ENCODE measurements around the gene FAM163B.

Gene FAM163B

DNA sequence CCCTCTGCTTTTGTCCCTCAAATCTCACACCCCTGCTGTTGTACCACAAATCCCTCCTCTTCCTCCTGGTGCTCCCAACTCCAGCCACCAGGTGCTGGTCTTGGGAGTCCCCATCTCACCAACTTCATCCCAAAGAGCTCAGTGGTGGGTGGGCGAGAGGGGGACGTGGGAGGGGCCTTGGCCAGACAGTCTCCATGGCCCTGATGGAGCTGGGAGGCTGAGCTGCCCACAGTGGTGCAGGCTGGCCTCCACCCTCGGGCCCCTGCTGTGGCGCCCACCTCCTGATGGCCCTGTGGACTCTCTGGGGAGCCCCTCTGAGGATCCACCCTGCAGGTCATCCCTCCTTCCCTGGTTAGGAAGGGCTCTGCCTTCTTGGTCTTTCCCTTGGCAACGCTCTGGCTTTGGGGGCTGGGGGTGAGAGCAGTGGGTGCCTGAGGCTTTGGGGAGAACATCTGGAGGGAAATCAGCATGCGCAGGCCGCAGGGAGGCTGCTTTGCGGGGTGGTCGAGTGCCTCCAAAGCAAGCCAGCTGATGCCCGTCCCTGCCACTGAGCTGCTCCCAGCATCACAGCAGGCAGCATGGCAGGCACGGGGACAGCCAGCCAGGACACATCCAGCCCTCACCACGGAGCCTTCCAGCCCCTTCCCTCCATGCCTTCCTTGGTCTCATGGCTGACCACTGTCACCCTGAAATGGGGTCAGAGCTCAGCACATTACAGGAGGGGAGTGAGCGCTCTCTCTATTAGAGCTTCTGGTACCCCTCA, 7.6 kb upstream of the FAM163B start:
- DNase-seq (ENCODE audit: low read depth in 1 of 2, low spot score in 1 of 2): no peak

GRCh38 chr9:133615606-133616188, 6.5 kb upstream of the FAM163B start:
- DNase-seq (ENCODE audit: low read depth in 1 of 2, low spot score in 1 of 2): no peak

DNA sequence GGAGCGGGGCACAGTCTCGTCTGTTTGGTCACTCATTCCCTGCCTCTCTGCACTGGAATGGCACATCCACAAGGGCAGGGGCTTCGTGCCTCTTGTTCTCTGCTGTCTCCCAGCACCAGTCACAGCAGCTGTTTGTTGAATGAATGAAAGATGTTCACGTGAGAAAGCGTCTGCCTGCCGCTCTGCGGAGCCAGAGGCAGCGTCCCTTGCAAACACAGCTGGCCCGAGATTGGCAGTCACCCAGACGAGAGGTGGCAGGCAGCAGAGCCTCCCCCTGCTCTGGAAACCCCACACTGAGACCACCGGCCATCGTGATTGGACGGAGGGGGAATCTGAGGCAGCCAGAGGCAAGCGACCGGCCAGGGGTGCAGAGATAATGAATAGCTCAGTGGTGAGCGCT, 6.0 kb upstream of the FAM163B start:
- no peak for DNase-seq (ENCODE audit: low read depth in 1 of 2, low spot score in 1 of 2)

GRCh38 chr9:133614678-133615077, 5.5 kb upstream of the FAM163B start:
- DNase-seq (ENCODE audit: low read depth in 1 of 2, low spot score in 1 of 2): no peak

GRCh38 chr9:133614056-133614455, 4.9 kb upstream of the FAM163B start:
- DNase-seq (ENCODE audit: low read depth in 1 of 2, low spot score in 1 of 2): no peak

DNA sequence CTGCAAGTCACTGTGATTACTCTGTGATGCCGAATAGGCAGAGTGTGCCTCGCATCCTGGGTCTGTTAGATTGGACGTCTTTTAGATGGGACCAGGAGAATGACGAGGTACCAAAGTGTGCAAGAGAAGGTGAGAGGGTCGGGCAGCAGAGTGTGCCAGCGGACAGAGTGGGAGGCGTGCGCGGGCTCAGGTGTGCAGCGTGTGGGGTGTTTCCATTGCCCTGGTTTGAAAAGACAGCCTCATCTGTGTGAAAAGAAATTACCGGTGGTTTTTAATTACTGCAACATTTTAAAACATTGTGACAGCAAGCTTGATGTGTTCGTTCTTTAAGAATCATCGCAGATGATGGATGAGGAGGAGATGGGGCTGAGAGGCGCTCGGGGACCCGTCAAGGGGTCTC, 4.2 kb upstream of the FAM163B start:
- no peak for DNase-seq (ENCODE audit: low read depth in 1 of 2, low spot score in 1 of 2)

DNA sequence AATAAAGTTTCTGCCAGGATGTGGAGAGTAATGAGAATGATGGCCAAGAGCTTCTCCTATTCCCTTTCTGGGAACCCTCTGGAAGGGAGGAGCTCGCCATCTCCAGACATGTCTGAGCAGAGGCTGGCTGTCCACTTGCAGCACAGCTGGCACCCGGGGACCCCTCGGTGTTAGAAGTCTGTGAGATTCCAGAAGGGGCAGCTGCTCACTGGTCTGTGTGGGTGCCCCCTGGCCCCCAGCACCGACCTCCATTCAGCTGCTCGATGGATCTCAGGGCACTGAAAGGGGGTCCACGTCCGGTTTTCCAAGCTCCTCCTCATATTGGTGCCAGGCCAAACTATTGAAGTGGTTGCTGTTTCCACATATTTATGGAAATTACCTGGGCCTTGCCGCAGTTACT, 3.6 kb upstream of the FAM163B start:
- DNase-seq (ENCODE audit: low read depth in 1 of 2, low spot score in 1 of 2): no peak

DNA sequence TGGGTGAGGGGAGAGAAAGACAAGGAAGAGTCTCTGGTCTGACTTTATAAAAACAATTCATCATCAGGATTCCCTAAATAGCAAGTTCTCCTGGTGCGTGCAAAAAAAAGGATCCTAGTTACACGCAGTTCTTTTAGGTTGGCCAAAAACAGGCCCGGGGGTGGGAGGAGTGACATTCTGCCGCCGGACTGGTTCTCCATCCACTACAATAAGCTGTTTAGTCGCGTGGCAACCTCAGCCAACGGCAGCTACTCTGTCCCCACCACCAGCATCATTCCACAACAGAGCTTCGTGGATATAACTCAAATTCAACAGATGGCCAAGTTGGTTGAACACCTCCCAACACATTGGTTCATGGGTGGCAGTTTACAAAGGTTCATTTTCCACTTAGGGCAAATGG, 2.9 kb upstream of the FAM163B start:
- DNase-seq (ENCODE audit: low read depth in 1 of 2, low spot score in 1 of 2): no peak

- no peak for DNase-seq (ENCODE audit: low read depth in 1 of 2, low spot score in 1 of 2)
Observed at GRCh38 chr9:133610845-133611244, 1.7 kb upstream of the FAM163B start.

DNA sequence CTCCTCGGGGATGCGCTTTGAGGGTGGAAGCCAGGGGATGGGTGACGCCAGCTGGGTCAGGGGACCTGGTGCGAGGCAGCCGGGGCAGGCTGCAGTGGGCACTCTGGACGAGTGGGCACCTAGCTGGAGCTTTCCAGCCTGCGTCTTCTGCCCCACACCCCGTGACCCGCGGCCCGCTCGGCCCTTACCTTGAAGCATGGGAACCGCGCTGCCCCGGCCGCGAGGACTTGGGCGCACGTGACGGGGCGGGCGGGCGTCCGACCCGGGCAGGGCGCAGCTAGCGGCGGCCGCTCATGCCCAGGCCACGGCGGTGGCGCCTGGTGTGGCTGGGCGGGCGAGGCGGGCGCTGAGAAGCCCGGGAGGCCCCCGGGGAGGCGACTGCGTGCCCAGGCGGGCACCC, 300 bp downstream of the FAM163B start:
- DNase-seq (ENCODE audit: low read depth in 1 of 2, low spot score in 1 of 2): no peak

GRCh38 chr9:133608382-133608781, 807 bp downstream of the FAM163B start:
- DNase-seq (ENCODE audit: low read depth in 1 of 2, low spot score in 1 of 2): no peak

GRCh38 chr9:133607976-133608375, 1.2 kb downstream of the FAM163B start:
- DNase-seq (ENCODE audit: low read depth in 1 of 2, low spot score in 1 of 2): no peak

DNA sequence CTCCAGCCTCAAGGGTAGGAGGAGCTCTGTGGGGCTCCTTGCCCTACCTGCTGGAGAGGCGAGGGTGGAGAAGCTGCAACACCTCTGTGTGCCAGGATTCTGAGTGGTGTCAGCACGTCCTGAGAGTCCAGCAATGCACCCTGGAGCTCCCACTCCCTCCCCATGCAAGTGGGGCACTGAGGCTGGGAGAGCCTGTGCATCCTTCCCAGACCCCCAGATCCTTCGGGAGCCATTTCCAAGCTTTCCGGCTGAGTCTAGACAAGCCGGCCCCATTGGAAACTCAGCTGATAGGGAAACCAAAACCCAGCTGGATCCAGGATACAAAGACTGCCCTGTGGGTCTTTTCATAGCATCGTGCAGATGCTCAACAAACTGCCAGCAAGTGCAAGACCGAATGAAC, 1.8 kb downstream of the FAM163B start:
- DNase-seq (ENCODE audit: low read depth in 1 of 2, low spot score in 1 of 2): no peak

DNA sequence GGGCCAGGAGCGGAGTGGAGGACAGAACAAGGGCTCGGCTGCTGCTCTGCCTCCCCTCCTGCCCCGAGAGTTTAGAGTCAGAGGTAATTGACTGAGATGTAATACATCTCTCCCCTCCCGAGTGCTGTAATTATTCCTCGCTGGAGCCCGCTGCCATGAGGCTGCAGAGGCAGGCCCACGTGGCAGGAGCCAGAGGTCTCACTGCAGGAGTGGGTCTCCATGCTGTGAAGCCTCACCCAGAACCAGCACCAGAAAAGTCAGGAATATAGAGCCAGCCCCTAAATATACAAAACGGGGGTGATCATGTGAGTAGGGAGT, 2.5 kb downstream of the FAM163B start:
- no peak for DNase-seq (ENCODE audit: low read depth in 1 of 2, low spot score in 1 of 2)

DNA sequence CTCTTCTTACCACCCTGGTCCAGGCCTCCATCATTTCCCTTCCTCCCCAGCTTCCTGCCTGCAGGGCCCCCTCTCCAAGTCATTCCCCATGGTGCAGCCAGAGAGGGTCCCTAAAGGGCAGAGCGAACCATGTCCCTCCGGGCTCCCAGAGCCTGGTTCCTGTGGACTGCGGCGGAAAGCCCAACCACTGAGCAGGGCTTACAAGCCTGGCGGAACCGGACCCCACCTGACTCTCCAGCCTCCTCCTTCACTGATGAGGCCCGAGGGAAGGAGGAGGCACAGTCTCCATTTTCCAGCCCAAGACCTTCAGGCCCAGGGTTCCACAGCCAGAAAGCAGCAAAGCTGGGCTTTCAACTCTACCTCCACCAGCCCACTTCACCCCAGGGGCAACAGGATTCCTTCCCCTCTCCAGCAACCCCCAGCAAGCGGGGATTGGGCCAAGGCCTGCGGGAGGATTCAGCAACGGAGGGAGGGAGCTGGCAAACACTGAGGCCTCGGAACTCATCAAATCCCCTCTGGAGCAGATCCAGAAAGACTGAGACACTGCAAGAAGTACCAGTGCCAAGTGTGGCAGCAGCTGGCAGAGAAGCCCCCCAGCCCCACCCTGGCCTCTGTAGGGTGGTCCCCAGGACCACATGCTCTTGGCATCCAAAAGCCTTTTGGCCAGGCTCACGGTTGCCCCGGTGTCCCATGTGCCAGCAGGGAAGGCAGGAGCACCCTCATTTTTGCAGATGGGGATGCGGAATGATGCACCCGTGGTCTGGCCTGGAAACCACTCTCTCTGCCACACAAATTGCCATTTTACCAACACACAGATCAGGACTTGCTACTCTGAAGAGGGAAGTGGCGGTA, 3.1 kb downstream of the FAM163B start:
- no peak for DNase-seq (ENCODE audit: low read depth in 1 of 2, low spot score in 1 of 2)

- DNase-seq (ENCODE audit: low read depth in 1 of 2, low spot score in 1 of 2): no peak
Observed at GRCh38 chr9:133605446-133605845, 3.7 kb downstream of the FAM163B start.

- no peak for DNase-seq (ENCODE audit: low read depth in 1 of 2, low spot score in 1 of 2)
Observed at GRCh38 chr9:133604856-133605255, 4.3 kb downstream of the FAM163B start.

- no peak for DNase-seq (ENCODE audit: low read depth in 1 of 2, low spot score in 1 of 2)
Observed at GRCh38 chr9:133604214-133604613, 5.0 kb downstream of the FAM163B start.

DNA sequence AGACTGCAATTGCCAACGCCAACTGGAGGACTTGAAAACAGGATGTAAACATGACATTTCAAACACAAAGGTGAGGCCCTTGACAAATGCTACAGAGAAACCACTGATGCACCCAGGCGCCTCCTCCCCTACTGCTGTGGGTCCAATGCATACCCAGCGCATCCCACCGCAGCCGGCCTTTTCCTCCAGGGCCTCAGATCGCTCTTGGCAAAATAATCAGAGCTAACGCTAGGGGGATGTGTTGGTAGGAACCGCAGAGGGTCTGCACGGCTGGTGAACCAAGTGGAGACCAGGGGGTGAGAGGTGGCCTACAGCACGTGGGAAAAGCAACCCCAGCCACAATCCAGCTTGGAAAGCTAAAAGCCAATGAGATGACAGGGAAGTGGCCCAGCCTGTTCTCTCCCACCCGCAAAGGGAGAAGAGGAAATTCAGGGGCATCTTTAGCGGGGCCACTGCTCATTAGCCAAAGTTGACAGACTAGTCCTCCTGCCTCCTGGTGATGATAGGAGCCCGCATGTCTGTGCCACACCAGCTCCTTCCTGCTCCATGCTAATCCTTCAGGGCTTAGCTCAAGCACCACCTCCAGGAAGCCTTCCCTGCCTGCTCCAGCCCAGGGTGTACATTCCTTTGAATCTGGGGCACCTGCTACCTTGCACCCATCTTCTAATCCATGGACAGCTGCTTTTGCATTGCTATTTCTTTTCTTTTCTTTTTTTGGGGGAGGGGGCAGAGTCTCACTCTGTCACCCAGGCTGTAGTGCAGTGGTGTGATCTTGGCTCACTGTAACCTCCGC, 5.9 kb downstream of the FAM163B start:
- DNase-seq (ENCODE audit: low read depth in 1 of 2, low spot score in 1 of 2): no peak

- DNase-seq (ENCODE audit: low read depth in 1 of 2, low spot score in 1 of 2): no peak
Observed at GRCh38 chr9:133602277-133602676, 6.9 kb downstream of the FAM163B start.

DNA sequence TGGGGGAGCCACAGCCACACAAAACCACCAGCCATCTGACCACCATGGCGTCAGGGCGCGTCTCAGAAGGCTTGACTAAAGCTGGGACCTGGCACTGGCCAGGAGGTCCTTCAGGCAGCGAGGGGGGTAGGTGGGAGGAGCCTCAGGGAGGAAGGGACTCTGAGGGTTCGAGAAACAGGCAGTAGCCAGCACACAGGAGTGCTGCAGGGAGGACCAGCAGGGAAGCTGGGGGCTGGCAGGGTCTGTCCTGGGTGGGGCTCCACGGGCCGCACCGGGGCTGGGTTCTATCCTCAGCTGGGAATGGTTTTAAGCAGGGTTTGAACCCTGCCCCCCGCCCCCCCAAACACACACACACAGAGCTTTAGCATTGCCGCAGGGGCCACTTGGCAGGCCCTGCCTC, 7.4 kb downstream of the FAM163B start:
- no peak for DNase-seq (ENCODE audit: low read depth in 1 of 2, low spot score in 1 of 2)

- DNase-seq (ENCODE audit: low read depth in 1 of 2, low spot score in 1 of 2): no peak
Observed at GRCh38 chr9:133600739-133601138, 8.4 kb downstream of the FAM163B start.
